Spleen (tissue), 11 donors: ENCODE results near the gene PODNL1. TPM values are rescaled to one million over a fixed set of nuclear protein-coding genes. Genes with fewer than 3 reads are reported as not detected.

Experiments
- DNase-seq: peaks from one replicate; pipeline ENCODE4 v3.0.0-alpha.2; 2020
- H3K27ac ChIP-seq, 8 donors: fragments of 200-600 bp; sonication (generic) in 7 of 8; 1 replicate in 4 of 8; 2 replicates in 4 of 8; pipeline versions ENCODE4 v1.5.0 to v1.8.0; 2016 to 2021; ENCODE audit warnings: inconsistent platforms in 4 of 8, mild to moderate bottlenecking in 4 of 8, moderate library complexity in 1 of 8
- H3K27me3 ChIP-seq, 7 donors: fragments of 200-600 bp; sonication (generic) in 6 of 7; replicated peaks in 1 of 7; 1 replicate in 4 of 7; 2 replicates in 3 of 7; pipeline versions ENCODE4 v1.5.0 to v1.8.0; 2016 to 2021; ENCODE audit warnings: inconsistent platforms in 3 of 7, mild to moderate bottlenecking in 1 of 7
- H3K36me3 ChIP-seq, 6 donors: fragments of 200-600 bp; sonication (generic) in 5 of 6; 1 replicate in 4 of 6; 2 replicates in 2 of 6; pipeline versions ENCODE4 v1.5.0 to v1.8.0; 2016 to 2021; ENCODE audit warnings: inconsistent platforms in 2 of 6
- H3K4me1 ChIP-seq, 6 donors: fragments of 200-600 bp; sonication (generic) in 5 of 6; 1 replicate in 3 of 6; 2 replicates in 3 of 6; pipeline versions ENCODE4 v1.5.0 to v1.8.0; 2016 to 2021; ENCODE audit warnings: inconsistent platforms in 3 of 6
- H3K4me3 ChIP-seq, 8 donors: fragments of 200-600 bp; sonication (generic) in 7 of 8; 1 replicate in 4 of 8; 2 replicates in 4 of 8; pipeline versions ENCODE4 v1.5.0 to v1.8.0; 2016 to 2021; ENCODE audit warnings: inconsistent platforms in 4 of 8, mild to moderate bottlenecking in 4 of 8, moderate library complexity in 2 of 8
- H3K9me3 ChIP-seq, 8 donors: fragments of 200-600 bp; sonication (generic) in 7 of 8; 1 replicate in 4 of 8; 2 replicates in 4 of 8; pipeline versions ENCODE4 v1.5.0 to v1.8.0; 2016 to 2021; ENCODE audit warnings: inconsistent platforms in 4 of 8
- CTCF ChIP-seq, 11 experiments: fragments of 200-600 bp in 7 of 11; fragments of 450-650 bp in 4 of 11; sonication (generic) in 4 of 11; IDR thresholded peaks in 8 of 11; conservative IDR thresholded peaks in 3 of 11; 1 replicate in 7 of 11; 2 replicates in 4 of 11; pipeline versions ENCODE4 v1.4.0 to v1.8.0; 2016 to 2021; ENCODE audit warnings: antibody characterized with exemption in 11 of 11, inconsistent platforms in 4 of 11, mild to moderate bottlenecking in 1 of 11
- POLR2A ChIP-seq, 3 donors: fragments of 450-650 bp; IDR thresholded peaks; one replicate each; pipeline ENCODE4 v1.5.1; 2017; ENCODE audit warnings: antibody characterized with exemption in 3 of 3, mild to moderate bottlenecking in 1 of 3
- POLR2AphosphoS5 ChIP-seq, 3 donors: sonication (generic); formaldehyde crosslinking; IDR thresholded peaks; one replicate each; pipeline ENCODE4 v1.5.1; 2017; ENCODE audit warnings: antibody characterized with exemption in 3 of 3
- WGBS, 5 donors: extraction: QIAGEN DNeasy Blood & Tissue Kit in 3 of 5; methylation state at CpG; one replicate each; pipeline versions ENCODE4 v1.1.5 to v1.1.7; 2013 to 2018; 5-methylcytosine and 5-hydroxymethylcytosine counted together
- intact Hi-C: fragments of 100-400 bp; cut with DNase I; formaldehyde crosslinking; loops from one replicate; pipeline ENCODE4 v1.15.0; 2023; ENCODE audit warnings: low total_unique reads
- polyA plus RNA-seq, 3 donors: library from polyadenylated mRNA; stranded (reverse); fragments of 200-250 nt; gene quantifications; one replicate each; pipeline ENCODE4 v1.2.1, GENCODE V29; 2013
- total RNA-seq, 7 donors: library from RNA; depleted of rRNA in 3 of 7; stranded (reverse); fragments of >200 nt in 3 of 7; fragmentation: NEBNext Ultra II Directional in 4 of 7; extraction: Animal tissue kit (Norgen Biotek cat#: 25700) in 4 of 7; gene quantifications; one replicate each; pipeline versions ENCODE4 v1.1.0 to v1.2.1, GENCODE V29; 2016 to 2021
- donor health status: healthy with polysubstance abuse.
- donor health status: DM: no; HTN: no; CAD: no; lungs with moderate emphysema.
- donor health status: DM: no; HTN: no; CAD: no.
- donor health status: Bipolar disorder and iron deficiency.
- donor health status: healthy.
- donor health status: DM: no; HTN: no; CAD: no.
- donor health status: DM: yes; HTN: yes; CAD: no.

Gene PODNL1
- total and polyA plus RNA-seq, 10 donors = 0.19 to 3.0 (median 0.54) TPM; not detected in 1

DNA sequence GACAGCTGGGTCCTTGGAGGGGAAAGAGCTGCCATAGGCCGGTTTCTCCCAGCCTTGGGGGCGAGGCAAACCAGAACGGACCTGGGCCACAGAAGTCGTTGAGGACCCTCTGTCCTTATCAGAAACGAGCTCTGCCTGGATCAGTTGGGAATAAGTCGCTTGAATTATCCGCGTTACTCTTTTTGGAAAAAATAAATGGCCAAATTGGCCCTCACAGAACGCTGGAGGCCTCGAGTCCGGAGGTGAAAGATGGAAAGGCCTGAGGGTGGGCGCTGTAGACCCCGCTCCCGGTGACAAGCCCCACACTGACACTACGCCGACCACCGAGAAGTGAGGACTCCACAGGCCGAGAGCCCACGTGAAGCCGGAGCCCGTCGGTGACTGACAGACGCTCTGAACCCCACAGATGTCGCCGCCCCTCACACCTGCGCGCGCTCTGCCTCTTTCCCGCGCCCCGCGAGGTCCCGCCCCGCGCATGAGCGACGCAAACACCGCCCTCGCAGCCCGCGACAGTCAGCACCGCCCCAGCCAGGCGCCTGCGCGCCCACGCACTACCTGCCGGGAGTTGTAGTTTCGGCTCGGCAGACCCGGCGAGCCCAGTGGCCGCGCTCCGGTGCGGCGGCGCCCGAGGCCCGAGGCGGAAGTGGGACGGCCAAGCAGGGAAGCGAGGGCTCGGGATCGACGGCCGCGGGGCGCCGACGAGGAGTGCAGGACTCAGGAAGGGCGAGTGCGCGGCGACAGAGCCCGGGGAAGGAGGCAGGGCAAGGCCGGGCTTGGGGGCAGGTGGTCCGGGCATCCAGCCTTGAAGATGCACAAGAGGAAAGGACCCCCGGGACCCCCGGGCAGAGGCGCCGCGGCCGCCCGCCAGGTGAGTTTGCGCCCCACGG, 32.3 kb downstream of the PODNL1 start, which contains the start of the genes BRME1 and CC2D1A:
Gene BRME1, minus strand, starts transcription at position 484 of the 887 bp plus-strand sequence. CDS start 1,225 bp downstream, outside the sequence.
Gene CC2D1A, plus strand, starts transcription at position 568 of the 887 bp plus-strand sequence. Its CDS starts 241 bp downstream, at position 809.
- peak within 1 kb of the TSS; percentile 61 to 90 (median 82) for H3K27ac ChIP-seq
- H3K4me3 ChIP-seq = peak within 1 kb of the TSS; percentile 67 to 90 (median 82)
- peaks cover 6 to 46% (median 20%) of the 10 kb centered on the region in 6 donors for H3K4me1 ChIP-seq
- TF ChIP-seq POLR2AphosphoS5 (IDR thresholded peaks at IDR 0.05) = peak; percentile 90 to 93 (median 91)
- peak in 2 of 11 experiments; percentile 5 to 41 for TF ChIP-seq CTCF (IDR thresholded peaks at IDR 0.05 in 8 of 11, conservative IDR thresholded peaks at IDR 0.05 in 3 of 11)
- TF ChIP-seq POLR2A (IDR thresholded peaks at IDR 0.05) = no peak
- peak; percentile 99 for DNase-seq
- intact Hi-C loops = no loop called here
- peaks cover 0 to 19% (median 2%) of the 10 kb centered on the region in 6 donors for H3K36me3 ChIP-seq
- no peaks in the 10 kb centered on the region for H3K27me3 ChIP-seq
- H3K9me3 ChIP-seq = no peaks in the 10 kb centered on the region
- WGBS, 5 donors = 8 to 13% (median 9%) methylated on average over 51 to 86 of the region's 86 CpGs

GRCh38 chr19:13902993-13903555, 35.1 kb downstream of the PODNL1 start:
- WGBS, 5 donors = 54 to 76% (median 60%) methylated on average over 4 of the region's 4 CpGs
- peaks cover 6 to 46% (median 20%) of the 10 kb centered on the region in 6 donors for H3K4me1 ChIP-seq
- TF ChIP-seq POLR2A (IDR thresholded peaks at IDR 0.05) (no peak), POLR2AphosphoS5 (IDR thresholded peaks at IDR 0.05) (no peak), CTCF (IDR thresholded peaks at IDR 0.05 in 8 of 11, conservative IDR thresholded peaks at IDR 0.05 in 3 of 11) (peak in 10 of 11 experiments; percentile 14 to 59 (median 27))
- no peaks in the 10 kb centered on the region for H3K27me3 ChIP-seq
- H3K4me3 ChIP-seq = no peak overlapping the region
- no peak overlapping the region for H3K27ac ChIP-seq
- DNase-seq = no peak
- H3K36me3 ChIP-seq = no peaks in the 10 kb centered on the region
- no peaks in the 10 kb centered on the region for H3K9me3 ChIP-seq
- intact Hi-C loops = no loop called here

DNA sequence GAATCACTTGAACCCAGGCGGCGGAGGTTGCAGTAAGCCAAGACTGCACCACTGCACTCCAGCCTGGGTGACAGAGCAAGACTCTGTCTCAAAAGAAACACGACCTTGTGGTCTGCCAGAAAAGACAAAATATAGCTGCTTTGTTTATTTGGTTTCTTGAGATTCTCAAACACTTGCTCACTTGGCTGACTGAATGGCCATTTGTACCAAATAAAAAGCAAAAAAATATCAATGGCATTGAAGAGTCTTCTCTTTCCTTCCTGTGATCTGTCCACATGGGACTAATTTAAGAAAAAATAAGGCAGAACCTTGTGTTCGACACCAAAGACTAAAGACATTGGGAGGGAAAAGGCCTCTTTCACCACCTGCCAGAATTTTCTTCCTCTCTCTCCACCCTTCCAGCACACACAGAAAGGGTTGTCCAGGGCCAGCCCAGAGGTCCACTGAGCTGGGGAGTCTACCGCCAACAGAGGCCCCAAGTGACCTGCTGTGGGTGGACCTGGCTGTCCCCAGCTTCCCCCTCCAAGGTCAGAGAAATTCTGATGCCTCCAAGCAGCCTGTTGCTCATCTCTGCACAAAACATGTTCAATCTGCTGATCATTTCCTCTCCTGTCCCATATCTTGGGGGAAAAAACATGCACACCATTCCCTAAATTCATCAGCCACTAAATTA, 38.2 kb downstream of the PODNL1 start:
- no peak overlapping the region for H3K4me3 ChIP-seq
- H3K9me3 ChIP-seq = no peaks in the 10 kb centered on the region
- DNase-seq = no peak
- WGBS, 5 donors = 73 to 84% (median 80%) methylated on average over 5 of the region's 5 CpGs
- no peaks in the 10 kb centered on the region for H3K36me3 ChIP-seq
- H3K4me1 ChIP-seq = peaks cover 0 to 16% (median 0%) of the 10 kb centered on the region in 6 donors
- intact Hi-C loops = no loop called here
- no peak overlapping the region for H3K27ac ChIP-seq
- no peak for TF ChIP-seq POLR2A (IDR thresholded peaks at IDR 0.05)
- H3K27me3 ChIP-seq = no peaks in the 10 kb centered on the region

DNA sequence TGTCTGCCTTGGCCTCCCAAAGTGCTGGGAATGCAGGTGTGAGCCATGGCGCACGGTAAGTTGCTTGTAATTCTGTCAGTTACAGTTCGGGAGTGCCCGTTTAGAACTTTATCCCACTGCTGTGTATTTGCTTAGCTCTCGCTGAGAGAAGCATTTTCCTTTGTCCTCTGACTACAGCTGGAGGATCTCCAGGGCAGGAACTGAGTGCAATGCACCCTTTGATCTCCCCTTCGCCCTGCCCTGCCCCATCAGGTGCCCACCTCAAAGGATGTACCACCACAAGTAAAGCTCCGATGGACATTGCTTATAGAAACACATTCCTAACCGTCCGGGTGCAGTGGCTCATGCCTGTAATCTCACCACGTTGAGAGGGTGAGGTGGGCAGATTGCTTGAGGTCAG, 38.8 kb downstream of the PODNL1 start:
- Histone ChIP-seq H3K4me1 (peaks cover 0 to 13% (median 0%) of the 10 kb centered on the region in 6 donors), H3K9me3 (no peaks in the 10 kb centered on the region), H3K36me3 (no peaks in the 10 kb centered on the region), H3K27me3 (no peaks in the 10 kb centered on the region), H3K4me3 (no peak overlapping the region), H3K27ac (no peak overlapping the region)
- 78 to 89% (median 86%) methylated on average over 10 of the region's 10 CpGs for WGBS, 5 donors
- DNase-seq = no peak
- TF ChIP-seq CTCF (IDR thresholded peaks at IDR 0.05 in 8 of 11, conservative IDR thresholded peaks at IDR 0.05 in 3 of 11) (no peak), POLR2AphosphoS5 (IDR thresholded peaks at IDR 0.05) (no peak), POLR2A (IDR thresholded peaks at IDR 0.05) (no peak)
- intact Hi-C loops = no loop called here
